Stimulated activated memory B cell treated with anti-CD40 and anti-IgM and Interleukin-4, amounts not matched to agents 10 μg/mL and 1 μg/mL and 100 μg/mL, for 72 hours (primary cell): ENCODE results near the gene IL1RAPL2.

Experiments
- ATAC-seq: fragments of 150-1000 bp; cut with Tn5 transposase; 2 replicates; pipeline ENCODE4 v1.10.0; 2021
- H3K27ac Mint-ChIP-seq: one replicate; pipeline ENCODE4 v1.8.0; 2022; ENCODE audit warnings: mild to moderate bottlenecking, mixed read lengths
- H3K27me3 Mint-ChIP-seq: one replicate; pipeline ENCODE4 v1.8.0; 2022; ENCODE audit warnings: mixed read lengths
- H3K36me3 Mint-ChIP-seq: one replicate; pipeline ENCODE4 v1.8.0; 2022; ENCODE audit warnings: mixed read lengths
- H3K4me1 Mint-ChIP-seq: one replicate; pipeline ENCODE4 v1.8.0; 2022; ENCODE audit warnings: mixed read lengths
- H3K4me3 Mint-ChIP-seq: one replicate; pipeline ENCODE4 v1.8.0; 2022; ENCODE audit warnings: mild to moderate bottlenecking, moderate library complexity, mixed read lengths
- H3K9me3 Mint-ChIP-seq: one replicate; pipeline ENCODE4 v1.8.0; 2022; ENCODE audit warnings: mixed read lengths

The IL1RAPL2 gene

GRCh38 chrX:105263801-105264200 lies 697.8 kb downstream of the IL1RAPL2 start:
- H3K27ac Mint-ChIP-seq: no peak overlapping the region
- no peak for ATAC-seq
- H3K27me3 Mint-ChIP-seq: no peaks in the 10 kb centered on the region
- H3K36me3 Mint-ChIP-seq: no peaks in the 10 kb centered on the region
- H3K4me3 Mint-ChIP-seq: no peak overlapping the region
- H3K9me3 Mint-ChIP-seq: no peaks in the 10 kb centered on the region
- H3K4me1 Mint-ChIP-seq: no peaks in the 10 kb centered on the region

GRCh38 chrX:105265093-105265492 lies 699.1 kb downstream of the IL1RAPL2 start:
- Mint-ChIP-seq H3K36me3 (no peaks in the 10 kb centered on the region), H3K27me3 (no peaks in the 10 kb centered on the region), H3K27ac (no peak overlapping the region), H3K4me3 (no peak overlapping the region), H3K9me3 (no peaks in the 10 kb centered on the region), H3K4me1 (no peaks in the 10 kb centered on the region)
- no peak for ATAC-seq

- Mint-ChIP-seq H3K36me3 (no peaks in the 10 kb centered on the region), H3K27me3 (no peaks in the 10 kb centered on the region), H3K9me3 (no peaks in the 10 kb centered on the region), H3K27ac (no peak overlapping the region), H3K4me1 (no peaks in the 10 kb centered on the region), H3K4me3 (no peak overlapping the region)
- no peak for ATAC-seq
These were observed 700.5 kb downstream of the IL1RAPL2 start for GRCh38 chrX:105266456-105266855.

- Mint-ChIP-seq H3K4me3 (no peak overlapping the region), H3K27ac (no peak overlapping the region), H3K9me3 (no peaks in the 10 kb centered on the region), H3K36me3 (no peaks in the 10 kb centered on the region), H3K27me3 (no peaks in the 10 kb centered on the region), H3K4me1 (no peaks in the 10 kb centered on the region)
- ATAC-seq: no peak
These were observed 701.2 kb downstream of the IL1RAPL2 start for GRCh38 chrX:105267167-105267566.

- no peak for ATAC-seq
- Mint-ChIP-seq H3K4me1 (no peaks in the 10 kb centered on the region), H3K9me3 (peaks cover under 1% of the 10 kb centered on the region), H3K4me3 (no peak overlapping the region), H3K36me3 (no peaks in the 10 kb centered on the region), H3K27me3 (no peaks in the 10 kb centered on the region), H3K27ac (no peak overlapping the region)
These were observed 703.4 kb downstream of the IL1RAPL2 start for GRCh38 chrX:105269386-105269785.

- Mint-ChIP-seq H3K36me3 (no peaks in the 10 kb centered on the region), H3K27ac (no peak overlapping the region), H3K27me3 (no peaks in the 10 kb centered on the region), H3K4me1 (no peaks in the 10 kb centered on the region), H3K4me3 (no peak overlapping the region), H3K9me3 (peaks cover 3% of the 10 kb centered on the region)
- no peak for ATAC-seq
These were observed 707.3 kb downstream of the IL1RAPL2 start for GRCh38 chrX:105273326-105273725.

- peaks cover 3% of the 10 kb centered on the region for H3K9me3 Mint-ChIP-seq
- H3K4me1 Mint-ChIP-seq: no peaks in the 10 kb centered on the region
- H3K4me3 Mint-ChIP-seq: no peak overlapping the region
- no peaks in the 10 kb centered on the region for H3K27me3 Mint-ChIP-seq
- ATAC-seq: no peak
- H3K36me3 Mint-ChIP-seq: no peaks in the 10 kb centered on the region
- H3K27ac Mint-ChIP-seq: no peak overlapping the region
These were observed 708.1 kb downstream of the IL1RAPL2 start for GRCh38 chrX:105274091-105274490.

- Mint-ChIP-seq H3K4me1 (no peaks in the 10 kb centered on the region), H3K27ac (no peak overlapping the region), H3K4me3 (no peak overlapping the region), H3K36me3 (no peaks in the 10 kb centered on the region), H3K9me3 (peaks cover 3% of the 10 kb centered on the region), H3K27me3 (no peaks in the 10 kb centered on the region)
- no peak for ATAC-seq
These were observed 711.1 kb downstream of the IL1RAPL2 start for GRCh38 chrX:105277132-105277531.

GRCh38 chrX:105282077-105282476 lies 716.1 kb downstream of the IL1RAPL2 start:
- no peak overlapping the region for H3K4me3 Mint-ChIP-seq
- ATAC-seq: no peak
- H3K27me3 Mint-ChIP-seq: no peaks in the 10 kb centered on the region
- H3K36me3 Mint-ChIP-seq: no peaks in the 10 kb centered on the region
- no peak overlapping the region for H3K27ac Mint-ChIP-seq
- no peaks in the 10 kb centered on the region for H3K4me1 Mint-ChIP-seq
- no peaks in the 10 kb centered on the region for H3K9me3 Mint-ChIP-seq

- no peak for ATAC-seq
- no peaks in the 10 kb centered on the region for H3K27me3 Mint-ChIP-seq
- no peak overlapping the region for H3K27ac Mint-ChIP-seq
- H3K4me3 Mint-ChIP-seq: no peak overlapping the region
- H3K9me3 Mint-ChIP-seq: peaks cover 9% of the 10 kb centered on the region
- no peaks in the 10 kb centered on the region for H3K36me3 Mint-ChIP-seq
- H3K4me1 Mint-ChIP-seq: no peaks in the 10 kb centered on the region
These were observed 731.0 kb downstream of the IL1RAPL2 start for GRCh38 chrX:105297041-105297440.

- no peaks in the 10 kb centered on the region for H3K27me3 Mint-ChIP-seq
- no peaks in the 10 kb centered on the region for H3K36me3 Mint-ChIP-seq
- H3K4me3 Mint-ChIP-seq: no peak overlapping the region
- H3K4me1 Mint-ChIP-seq: no peaks in the 10 kb centered on the region
- H3K27ac Mint-ChIP-seq: no peak overlapping the region
- peaks cover 9% of the 10 kb centered on the region for H3K9me3 Mint-ChIP-seq
- no peak for ATAC-seq
These were observed 733.3 kb downstream of the IL1RAPL2 start for GRCh38 chrX:105299286-105299685.

GRCh38 chrX:105302246-105302645 lies 736.2 kb downstream of the IL1RAPL2 start:
- no peaks in the 10 kb centered on the region for H3K4me1 Mint-ChIP-seq
- H3K27ac Mint-ChIP-seq: no peak overlapping the region
- no peaks in the 10 kb centered on the region for H3K27me3 Mint-ChIP-seq
- H3K9me3 Mint-ChIP-seq: peaks cover 9% of the 10 kb centered on the region
- no peak for ATAC-seq
- H3K4me3 Mint-ChIP-seq: no peak overlapping the region
- H3K36me3 Mint-ChIP-seq: no peaks in the 10 kb centered on the region

GRCh38 chrX:105307762-105308161 lies 741.8 kb downstream of the IL1RAPL2 start:
- Mint-ChIP-seq H3K4me1 (no peaks in the 10 kb centered on the region), H3K9me3 (no peaks in the 10 kb centered on the region), H3K4me3 (no peak overlapping the region), H3K36me3 (no peaks in the 10 kb centered on the region), H3K27ac (no peak overlapping the region), H3K27me3 (no peaks in the 10 kb centered on the region)
- no peak for ATAC-seq

- ATAC-seq: no peak
- no peaks in the 10 kb centered on the region for H3K27me3 Mint-ChIP-seq
- no peaks in the 10 kb centered on the region for H3K4me1 Mint-ChIP-seq
- no peak overlapping the region for H3K4me3 Mint-ChIP-seq
- H3K9me3 Mint-ChIP-seq: no peaks in the 10 kb centered on the region
- H3K27ac Mint-ChIP-seq: no peak overlapping the region
- no peaks in the 10 kb centered on the region for H3K36me3 Mint-ChIP-seq
These were observed 747.6 kb downstream of the IL1RAPL2 start for GRCh38 chrX:105313596-105313995.

- ATAC-seq: no peak
- Mint-ChIP-seq H3K36me3 (no peaks in the 10 kb centered on the region), H3K4me1 (no peaks in the 10 kb centered on the region), H3K9me3 (no peaks in the 10 kb centered on the region), H3K4me3 (no peak overlapping the region), H3K27me3 (no peaks in the 10 kb centered on the region), H3K27ac (no peak overlapping the region)
These were observed 748.5 kb downstream of the IL1RAPL2 start for GRCh38 chrX:105314458-105314857.

GRCh38 chrX:105315248-105315647 lies 749.2 kb downstream of the IL1RAPL2 start:
- H3K9me3 Mint-ChIP-seq: peaks cover under 1% of the 10 kb centered on the region

GRCh38 chrX:105317117-105317516 lies 751.1 kb downstream of the IL1RAPL2 start:
- ATAC-seq: no peak
- no peaks in the 10 kb centered on the region for H3K4me1 Mint-ChIP-seq
- H3K27me3 Mint-ChIP-seq: no peaks in the 10 kb centered on the region
- no peak overlapping the region for H3K27ac Mint-ChIP-seq
- peaks cover 3% of the 10 kb centered on the region for H3K9me3 Mint-ChIP-seq
- H3K4me3 Mint-ChIP-seq: no peak overlapping the region
- H3K36me3 Mint-ChIP-seq: no peaks in the 10 kb centered on the region

More at GRCh38 chrX:105315248-105315647, 749.2 kb downstream of the IL1RAPL2 start:
- Mint-ChIP-seq H3K27me3 (no peaks in the 10 kb centered on the region), H3K27ac (no peak overlapping the region), H3K4me3 (no peak overlapping the region), H3K4me1 (no peaks in the 10 kb centered on the region), H3K36me3 (no peaks in the 10 kb centered on the region)
- ATAC-seq: no peak
